H1 (cell line): ENCODE measurements around the gene FGGY. TPM values are rescaled to one million over a fixed set of nuclear protein-coding genes. Genes with fewer than 3 reads are reported as not detected.

Source experiments
- CTCF ChIA-PET: fragments of 300-600 bp; sonication (Branson Sonifier 250); formaldehyde crosslinking; loops from one replicate; lab custom pipeline; 2021; ENCODE audit not compliant: partially characterized antibody; lab: Charles Lee
- POLR2A ChIA-PET: fragments of 300-600 bp; sonication (Branson Sonifier 250); formaldehyde crosslinking; loops from one replicate; lab custom pipeline; 2021; ENCODE audit warnings: inconsistent platforms; ENCODE audit not compliant: partially characterized antibody; lab: Charles Lee
- DNase-seq, 2 experiments: peaks; one replicate each; pipeline versions ENCODE4 v3.0.0 to v3.0.0-alpha.2; 2010 to 2022; ENCODE audit warnings: low spot score in 2 of 2, low read depth in 1 of 2, mixed read lengths in 1 of 2
- FAIRE-seq: peaks from 2 replicates; lab custom pipeline; 2011; peaks lifted over from hg19 to GRCh38; lab: Jason Lieb, UNC
- H2AFZ ChIP-seq: 2 replicates; pipeline ENCODE4 v1.8.1; 2012; ENCODE audit warnings: low read length, inconsistent platforms
- H2AK5ac ChIP-seq: 2 replicates; pipeline ENCODE4 v1.6.1; 2013; ENCODE audit warnings: low read depth, low read length
- H2BK120ac ChIP-seq: replicated peaks from 2 replicates; pipeline ENCODE3; 2013; ENCODE audit warnings: low read depth, low read length, inconsistent platforms
- H2BK12ac ChIP-seq: 2 replicates; pipeline ENCODE4 v1.6.1; 2013; ENCODE audit warnings: low read depth, low read length
- H2BK15ac ChIP-seq: 2 replicates; pipeline ENCODE4 v1.6.1; 2013; ENCODE audit warnings: low read length
- H2BK20ac ChIP-seq: 2 replicates; pipeline ENCODE4 v1.6.1; 2013; ENCODE audit warnings: low read length
- H2BK5ac ChIP-seq: 2 replicates; pipeline ENCODE4 v1.6.1; 2013; ENCODE audit warnings: low read depth, low read length
- H3K14ac ChIP-seq: 2 replicates; pipeline ENCODE4 v1.6.1; 2013; ENCODE audit warnings: inconsistent platforms; ENCODE audit not compliant: insufficient read length
- H3K18ac ChIP-seq: 2 replicates; pipeline ENCODE4 v1.6.1; 2013; ENCODE audit warnings: low read length; ENCODE audit errors: extremely low read depth
- H3K23ac ChIP-seq: 2 replicates; pipeline ENCODE4 v1.6.1; 2013; ENCODE audit warnings: inconsistent platforms; ENCODE audit not compliant: insufficient read length
- H3K23me2 ChIP-seq: 2 replicates; pipeline ENCODE4 v1.6.1; 2013; ENCODE audit warnings: low read depth, low read length
- H3K27ac ChIP-seq: 2 replicates; pipeline ENCODE4 v1.6.1; 2011; ENCODE audit warnings: low read depth, low read length, inconsistent platforms
- H3K27me3 ChIP-seq, 4 experiments: replicated peaks in 1 of 4; 1 replicate in 1 of 4; 2 replicates in 3 of 4; pipeline versions ENCODE4 v1.6.1 to v1.8.1; 2011 to 2013; ENCODE audit warnings: low read length in 3 of 4, mild to moderate bottlenecking in 3 of 4, inconsistent platforms in 2 of 4, mixed read lengths in 2 of 4, moderate library complexity in 1 of 4; ENCODE audit not compliant: control insufficient read depth in 3 of 4, insufficient read depth in 3 of 4; ENCODE audit errors: extremely low read depth in 1 of 4
- H3K36me3 ChIP-seq, 4 experiments: 2 replicates each; pipeline versions ENCODE4 v1.6.1 to v1.8.1; 2011 to 2013; ENCODE audit warnings: mild to moderate bottlenecking in 4 of 4, low read length in 3 of 4, moderate library complexity in 2 of 4, control low read depth in 1 of 4, inconsistent platforms in 1 of 4; ENCODE audit not compliant: insufficient read depth in 4 of 4, control insufficient read depth in 2 of 4
- H3K4ac ChIP-seq: replicated peaks from 2 replicates; pipeline ENCODE3; 2013; ENCODE audit warnings: low read length, low read depth, mixed read lengths, inconsistent platforms; ENCODE audit not compliant: insufficient read length
- H3K4me1 ChIP-seq, 4 experiments: replicated peaks in 1 of 4; 1 replicate in 1 of 4; 2 replicates in 3 of 4; pipeline versions ENCODE4 v1.6.1 to v1.8.1; 2011 to 2013; ENCODE audit warnings: low read length in 3 of 4, inconsistent platforms in 2 of 4, mixed read lengths in 1 of 4; ENCODE audit not compliant: insufficient read depth in 4 of 4, control insufficient read depth in 3 of 4
- H3K4me2 ChIP-seq, 2 experiments: 2 replicates each; pipeline versions ENCODE4 v1.6.1 to v1.8.1; 2011 to 2013; ENCODE audit warnings: low read depth in 2 of 2, low read length in 2 of 2, control low read depth in 1 of 2, inconsistent platforms in 1 of 2, mild to moderate bottlenecking in 1 of 2; ENCODE audit not compliant: insufficient read depth in 1 of 2
- H3K4me3 ChIP-seq, 4 experiments: fragments of 200-600, 300-600 bp in 1 of 4; sonication (generic), shearing (Covaris generic), sonication (Bioruptor Twin) in 1 of 4; 2 replicates each; pipeline versions ENCODE4 v1.5.1 to v1.8.1; 2011 to 2016; ENCODE audit warnings: low read length in 4 of 4, low read depth in 3 of 4, control low read depth in 2 of 4, inconsistent platforms in 2 of 4, mild to moderate bottlenecking in 2 of 4, mixed read lengths in 1 of 4, moderate library complexity in 1 of 4; ENCODE audit not compliant: insufficient read depth in 2 of 4; ENCODE audit errors: extremely low read depth in 1 of 4
- H3K56ac ChIP-seq: replicated peaks from 2 replicates; pipeline ENCODE3; 2013; ENCODE audit warnings: low read depth, mild to moderate bottlenecking, mixed read lengths, low read length, inconsistent platforms; ENCODE audit not compliant: insufficient read length
- H3K79me1 ChIP-seq: 2 replicates; pipeline ENCODE4 v1.6.1; 2013; ENCODE audit warnings: low read depth, low read length, control low read depth
- H3K79me2 ChIP-seq, 2 experiments: 2 replicates each; pipeline versions ENCODE4 v1.6.1 to v1.8.1; 2012 to 2013; ENCODE audit warnings: low read length in 2 of 2, mild to moderate bottlenecking in 2 of 2, inconsistent platforms in 1 of 2; ENCODE audit not compliant: insufficient read depth in 2 of 2, control insufficient read depth in 1 of 2
- H3K9ac ChIP-seq, 4 experiments: replicated peaks in 1 of 4; 1 replicate in 1 of 4; 2 replicates in 3 of 4; pipeline versions ENCODE4 v1.6.1 to v1.8.1; 2011 to 2013; ENCODE audit warnings: low read depth in 3 of 4, low read length in 3 of 4, control low read depth in 2 of 4, mild to moderate bottlenecking in 2 of 4, moderate library complexity in 2 of 4, inconsistent platforms in 1 of 4; ENCODE audit errors: extremely low read depth in 1 of 4
- H3K9me3 ChIP-seq, 2 experiments: 2 replicates each; pipeline versions ENCODE4 v1.6.1 to v1.8.1; 2012 to 2013; ENCODE audit warnings: mild to moderate bottlenecking in 2 of 2, moderate library complexity in 2 of 2, control low read depth in 1 of 2, inconsistent platforms in 1 of 2, low read depth in 1 of 2, low read length in 1 of 2, mixed read lengths in 1 of 2; ENCODE audit not compliant: insufficient read depth in 2 of 2
- H4K20me1 ChIP-seq, 2 experiments: replicated peaks in 1 of 2; 2 replicates each; pipeline versions ENCODE3 to v1.8.1; 2011 to 2013; ENCODE audit warnings: inconsistent platforms in 2 of 2, low read length in 2 of 2, mild to moderate bottlenecking in 1 of 2; ENCODE audit not compliant: insufficient read depth in 2 of 2, control insufficient read depth in 1 of 2
- H4K5ac ChIP-seq: 2 replicates; pipeline ENCODE4 v1.6.1; 2013; ENCODE audit warnings: low read length, low read depth, mixed read lengths, inconsistent platforms; ENCODE audit not compliant: insufficient read length
- H4K8ac ChIP-seq: 2 replicates; pipeline ENCODE4 v1.8.0; 2013; ENCODE audit warnings: mild to moderate bottlenecking, moderate library complexity, low read length, inconsistent platforms; ENCODE audit not compliant: insufficient read depth; ENCODE audit errors: extremely low read depth
- H4K91ac ChIP-seq: replicated peaks from 2 replicates; pipeline ENCODE3; 2013; ENCODE audit warnings: low read length, mixed read lengths, inconsistent platforms; ENCODE audit not compliant: insufficient read length
- ATF2 ChIP-seq: IDR thresholded peaks from 2 replicates; pipeline ENCODE4 v1.6.1; 2012; ENCODE audit warnings: low read length, inconsistent platforms
- CBX5 ChIP-seq: fragments of 300-800, 300-1000 bp; sonication (generic); IDR thresholded peaks from 2 replicates; pipeline ENCODE4 v1.7.1; 2016; ENCODE audit warnings: antibody characterized with exemption, low read length, low read depth
- CHD1 ChIP-seq: IDR thresholded peaks from 2 replicates; pipeline ENCODE4 v1.6.1; 2012; ENCODE audit warnings: low read depth, low read length, improper control_type of control experiment
- CTCF ChIP-seq, 3 experiments: IDR thresholded peaks; 1 replicate in 2 of 3; 2 replicates in 1 of 3; pipeline versions ENCODE4 v1.5.1 to v1.6.1; 2011; ENCODE audit warnings: low read length in 3 of 3, mild to moderate bottlenecking in 3 of 3, inconsistent platforms in 2 of 3, low read depth in 1 of 3, moderate library complexity in 1 of 3; ENCODE audit not compliant: insufficient read depth in 1 of 3; ENCODE audit errors: control extremely low read depth in 1 of 3
- FOSL1 ChIP-seq: IDR thresholded peaks from 2 replicates; pipeline ENCODE4 v1.6.1; 2011; ENCODE audit warnings: mild to moderate bottlenecking, low read depth, low read length, moderate library complexity; ENCODE audit not compliant: insufficient read depth
- KDM4A ChIP-seq: IDR thresholded peaks from one replicate; pipeline ENCODE4 v1.7.1; 2012; ENCODE audit warnings: low read depth, mild to moderate bottlenecking, moderate library complexity, low read length, inconsistent platforms; ENCODE audit not compliant: severe bottlenecking
- POU5F1 ChIP-seq: IDR thresholded peaks from 2 replicates; pipeline ENCODE4 v1.6.1; 2011; ENCODE audit warnings: low read depth, mild to moderate bottlenecking, low read length, moderate library complexity
- RFX5 ChIP-seq: IDR thresholded peaks from 2 replicates; pipeline ENCODE4 v1.6.1; 2011; ENCODE audit warnings: low read depth, low read length, improper control_type of control experiment, borderline replicate concordance
- SAP30 ChIP-seq: fragments of 300-600 bp; sonication (generic); IDR thresholded peaks from 2 replicates; pipeline ENCODE4 v1.7.1; 2012; ENCODE audit warnings: low read length, moderate library complexity, mild to moderate bottlenecking, inconsistent platforms; ENCODE audit not compliant: insufficient read depth, insufficient replicate concordance
- SUZ12 ChIP-seq: fragments of 200-600 bp; sonication (generic); IDR thresholded peaks from 2 replicates; pipeline ENCODE4 v1.6.1; 2012; ENCODE audit warnings: mild to moderate bottlenecking, inconsistent platforms, low read length, moderate library complexity, mixed read lengths
- WGBS, 2 experiments: shearing (Covaris generic) in 1 of 2; methylation state at CpG; one replicate each; pipeline versions ENCODE4 v1.1.6 to v1.1.7; 2013 to 2015; ENCODE audit warnings: low lambda C conversion rate in 2 of 2, mixed read lengths in 2 of 2, inconsistent platforms in 1 of 2, low coverage in 1 of 2, missing lambda C conversion rate in 1 of 2; ENCODE audit not compliant: insufficient replicate concordance in 2 of 2, insufficient coverage in 1 of 2, insufficient read length in 1 of 2; ENCODE audit errors: extremely low coverage in 1 of 2, missing lambda C conversion rate in 1 of 2; 5-methylcytosine and 5-hydroxymethylcytosine counted together
- polyA plus RNA-seq, 7 experiments: library from polyadenylated mRNA; depleted of rRNA in 3 of 7; stranded (reverse) in 5 of 7; unstranded in 2 of 7; fragments of >200 nt in 5 of 7; fragments of 200-250 nt in 2 of 7; gene quantifications; 1 replicate in 5 of 7; 2 replicates in 1 of 7; 4 replicates in 1 of 7; pipeline versions ENCODE4 v1.2.1 to v1.2.3, GENCODE V29; 2011 to 2013; ENCODE audit warnings: missing spikeins in 2 of 7, mixed read lengths in 2 of 7
- total RNA-seq: library from RNA; stranded (reverse); fragmentation: NEBNext Ultra II Directional; extraction: Animal tissue kit (Norgen Biotek cat#: 25700); gene quantifications from 2 replicates; pipeline ENCODE4 v1.2.1, GENCODE V29; 2021

The FGGY gene
- total and polyA plus RNA-seq, 2 of the 8 experiments (the other 6 are each of a cell fraction or from before 2014, with no cell fraction given) = 10.3 to 12.5 TPM

- Histone ChIP-seq H3K9me3 (no peaks in the 10 kb centered on the region), H2BK120ac (no peak overlapping the region), H3K23me2 (no peaks in the 10 kb centered on the region), H3K4me3 (no peak overlapping the region), H3K4ac (no peak overlapping the region), H2BK20ac (no peak overlapping the region), H4K91ac (no peak overlapping the region), H3K14ac (no peak overlapping the region), H3K79me1 (no peaks in the 10 kb centered on the region), H4K8ac (no peak overlapping the region), H3K36me3 (no peaks in the 10 kb centered on the region), H3K56ac (no peak overlapping the region), H3K18ac (no peak overlapping the region), H3K9ac (no peak overlapping the region), H3K27ac (no peak overlapping the region), H3K79me2 (no peaks in the 10 kb centered on the region), H2AFZ (no peak overlapping the region), H4K5ac (no peak overlapping the region), H2BK12ac (no peak overlapping the region), H2AK5ac (no peak overlapping the region), H2BK15ac (no peak overlapping the region), H2BK5ac (no peak overlapping the region), H3K4me2 (no peak overlapping the region), H3K23ac (no peak overlapping the region), H3K27me3 (no peaks in the 10 kb centered on the region), H4K20me1 (no peaks in the 10 kb centered on the region), H3K4me1 (no peaks in the 10 kb centered on the region)
- CTCF ChIA-PET = interaction anchor here (1.0 to 1.2 kb wide), 2 partner anchors 10 to 103 kb away, joined by 3 read pairs; no protein-coding TSS in a partner anchor
- POLR2A ChIA-PET = no interaction called here
- DNase-seq (no peak), FAIRE-seq (no peak)
- 90% methylated on average over 4 of the region's 4 CpGs; no CpG with 5 or more reads in 1 of the 2 experiments for WGBS, 2 experiments
- no peak for TF ChIP-seq POU5F1
- no peak for TF ChIP-seq CTCF (IDR thresholded peaks at IDR 0.05; ENCODE audit: control extremely low read depth in 1 of 3, insufficient read depth in 1 of 3, low read depth in 1 of 3, low read length in 3 of 3)
- TF ChIP-seq KDM4A = no peak
- no peak for TF ChIP-seq CBX5
- TF ChIP-seq CHD1 = no peak
- no peak for TF ChIP-seq ATF2
- TF ChIP-seq SUZ12 = no peak
- TF ChIP-seq RFX5 = no peak
- TF ChIP-seq SAP30 = no peak
- TF ChIP-seq FOSL1 = no peak
Observed at GRCh38 chr1:59775480-59775879, 478.6 kb downstream of the FGGY start.
